OCI-LY3 (cell line): ENCODE measurements around the gene DENND1A.

ENCODE experiments used
- CTCF ChIP-seq: fragments of 200-600, 300-600 bp; sonication (generic); IDR thresholded peaks from 2 replicates; pipeline ENCODE4 v1.5.1; 2014; ENCODE audit warnings: antibody characterized with exemption, low read length, low read depth
- EZH2phosphoT487 ChIP-seq: fragments of 200-600 bp; shearing (Covaris generic); IDR thresholded peaks from 2 replicates; pipeline ENCODE4 v1.6.1; 2018; ENCODE audit warnings: antibody characterized with exemption, mixed run types, low read depth

GRCh38 chr9:123933440-123934212, 3.7 kb upstream of the DENND1A start:
- no peak for TF ChIP-seq CTCF
- TF ChIP-seq EZH2phosphoT487: no peak
